Measurements from ENCODE around the gene COL21A1.
A peak's percentile ranks its signal among the peaks of the same experiment; 100 is the strongest.

COL21A1 gene

GRCh38 chr6:56043076-56043475, 204.3 kb downstream of the COL21A1 start:
- CTCF ChIA-PET: no interaction called here
- H3K27ac ChIP-seq (ENCODE audit: extremely low read depth, low read depth, low read length): no peak overlapping the region
- no peaks in the 10 kb centered on the region for H3K4me1 ChIP-seq (ENCODE audit: control insufficient read depth, insufficient read depth, low read length)
- H3K9me3 ChIP-seq (ENCODE audit: control insufficient read depth, insufficient read depth, low read depth, low read length): no peaks in the 10 kb centered on the region
- no peak overlapping the region for H3K4me3 ChIP-seq (ENCODE audit: low read depth, low read length)
- no peaks in the 10 kb centered on the region for H3K36me3 ChIP-seq (ENCODE audit: control insufficient read depth in 2 of 2, insufficient read depth in 1 of 2, low read length in 2 of 2)
- TF ChIP-seq ZNF501 (tag by site-specific recombination; IDR thresholded peaks at IDR 0.05) (no peak), ZSCAN18 (tag by site-specific recombination; IDR thresholded peaks at IDR 0.05) (no peak), ZNF324 (tag by site-specific recombination; IDR thresholded peaks at IDR 0.05) (no peak), ZFP41 (tag by site-specific recombination; IDR thresholded peaks at IDR 0.05; ENCODE audit: borderline replicate concordance) (no peak), ZNF580 (tag by site-specific recombination; IDR thresholded peaks at IDR 0.05) (no peak), ZNF24 (tag by site-specific recombination; IDR thresholded peaks at IDR 0.05) (no peak), TCF7L2 (IDR thresholded peaks at IDR 0.05; ENCODE audit: borderline replicate concordance, low read depth, low read length) (no peak), ZNF311 (tag by site-specific recombination; IDR thresholded peaks at IDR 0.05; ENCODE audit: borderline replicate concordance) (no peak), ZNF132 (tag by site-specific recombination; IDR thresholded peaks at IDR 0.05; ENCODE audit: borderline replicate concordance) (no peak), ZNF362 (tag by site-specific recombination; IDR thresholded peaks at IDR 0.05) (no peak), HOXA7 (CRISPR knock-in tag; IDR thresholded peaks at IDR 0.05; ENCODE audit: borderline replicate concordance) (no peak), ZNF530 (tag by site-specific recombination; IDR thresholded peaks at IDR 0.05; ENCODE audit: low read depth) (no peak), ZNF585B (tag by site-specific recombination; IDR thresholded peaks at IDR 0.05) (no peak), KLF16 (tag by site-specific recombination; IDR thresholded peaks at IDR 0.05) (no peak), ZNF623 (tag by site-specific recombination; IDR thresholded peaks at IDR 0.05) (no peak), PBX3 (CRISPR knock-in tag; IDR thresholded peaks at IDR 0.05) (no peak), ZNF19 (tag by site-specific recombination; IDR thresholded peaks at IDR 0.05; ENCODE audit: low read depth) (no peak), ZNF121 (tag by site-specific recombination; IDR thresholded peaks at IDR 0.05) (no peak), ZNF211 (tag by site-specific recombination; IDR thresholded peaks at IDR 0.05; ENCODE audit: low read depth) (no peak)
- POLR2A ChIA-PET: no interaction called here

- POLR2A ChIA-PET: no interaction called here
- TF ChIP-seq ZNF133 (tag by site-specific recombination; IDR thresholded peaks at IDR 0.05) (peak; percentile 92), KLF1 (tag by site-specific recombination; IDR thresholded peaks at IDR 0.05) (no peak)
- no peak overlapping the region for H3K27ac ChIP-seq (ENCODE audit: extremely low read depth, low read depth, low read length)
- H3K9me3 ChIP-seq (ENCODE audit: control insufficient read depth, insufficient read depth, low read depth, low read length): no peaks in the 10 kb centered on the region
- CTCF ChIA-PET: no interaction called here
- H3K4me1 ChIP-seq (ENCODE audit: control insufficient read depth, insufficient read depth, low read length): no peaks in the 10 kb centered on the region
- H3K4me3 ChIP-seq (ENCODE audit: low read depth, low read length): no peak overlapping the region
- no peaks in the 10 kb centered on the region for H3K36me3 ChIP-seq (ENCODE audit: control insufficient read depth in 2 of 2, insufficient read depth in 1 of 2, low read length in 2 of 2)
Observed at GRCh38 chr6:56041591-56041990, 205.8 kb downstream of the COL21A1 start.

Data from HEK293 (cell line).